Measurements from ENCODE around the gene PWWP2B. TPM values are rescaled to one million over a fixed set of nuclear protein-coding genes. Genes with fewer than 3 reads are reported as not detected.

PWWP2B gene
- total RNA-seq, 2 donors from 2014 or later, result 33.8 to 61.0 TPM

DNA sequence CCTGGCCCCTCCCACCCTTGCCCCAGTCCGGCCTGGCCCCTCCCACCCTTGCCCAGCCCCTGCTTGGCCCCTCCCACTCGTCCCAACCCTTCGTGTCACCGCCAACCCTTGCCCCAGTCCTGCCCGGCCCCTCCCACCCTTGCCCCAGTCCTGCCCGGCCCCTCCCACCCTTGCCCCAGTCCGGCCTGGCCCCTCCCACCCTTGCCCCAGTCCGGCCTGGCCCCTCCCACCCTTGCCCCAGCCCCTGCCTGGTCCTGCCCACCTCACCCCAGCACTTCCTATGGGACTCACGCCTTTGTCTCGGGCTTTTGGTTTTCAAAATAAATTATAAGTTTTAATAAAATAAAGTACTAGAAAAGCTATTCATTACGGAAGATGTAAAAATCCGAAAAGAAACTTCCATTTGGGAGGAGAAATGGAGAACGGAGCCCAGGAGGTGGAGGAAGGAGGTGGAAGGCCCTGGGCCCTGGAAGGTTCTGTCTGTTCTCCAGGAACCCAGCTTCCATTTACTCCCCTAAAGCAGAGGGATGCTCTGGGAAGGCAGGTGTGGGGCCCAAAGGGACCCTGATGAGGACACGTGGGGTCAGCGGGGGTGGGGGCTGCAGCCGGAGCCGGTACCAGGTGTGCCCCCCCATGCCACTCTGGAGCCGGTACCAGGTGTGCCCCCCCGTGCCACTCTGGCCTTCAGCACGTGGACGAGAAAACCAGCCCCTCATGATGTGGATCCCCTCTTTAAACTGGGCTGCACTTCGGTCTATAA lies 52.2 kb downstream of the PWWP2B start:
- Histone ChIP-seq H3K27me3 (no peaks in the 10 kb centered on the region), H3K4me1 (peaks cover 31% of the 10 kb centered on the region), H3K9ac (ENCODE audit: low read depth in 2 of 2, low read length in 2 of 2) (peak overlapping the region; percentile 71 to 78), H3K9me3 (no peaks in the 10 kb centered on the region), H3K4me3 (no peak overlapping the region), H3K36me3 (no peaks in the 10 kb centered on the region), H3K27ac (peak overlapping the region; percentile 24)
- DNase-seq, result peak; percentile 88
- TF ChIP-seq, protein P1, sequence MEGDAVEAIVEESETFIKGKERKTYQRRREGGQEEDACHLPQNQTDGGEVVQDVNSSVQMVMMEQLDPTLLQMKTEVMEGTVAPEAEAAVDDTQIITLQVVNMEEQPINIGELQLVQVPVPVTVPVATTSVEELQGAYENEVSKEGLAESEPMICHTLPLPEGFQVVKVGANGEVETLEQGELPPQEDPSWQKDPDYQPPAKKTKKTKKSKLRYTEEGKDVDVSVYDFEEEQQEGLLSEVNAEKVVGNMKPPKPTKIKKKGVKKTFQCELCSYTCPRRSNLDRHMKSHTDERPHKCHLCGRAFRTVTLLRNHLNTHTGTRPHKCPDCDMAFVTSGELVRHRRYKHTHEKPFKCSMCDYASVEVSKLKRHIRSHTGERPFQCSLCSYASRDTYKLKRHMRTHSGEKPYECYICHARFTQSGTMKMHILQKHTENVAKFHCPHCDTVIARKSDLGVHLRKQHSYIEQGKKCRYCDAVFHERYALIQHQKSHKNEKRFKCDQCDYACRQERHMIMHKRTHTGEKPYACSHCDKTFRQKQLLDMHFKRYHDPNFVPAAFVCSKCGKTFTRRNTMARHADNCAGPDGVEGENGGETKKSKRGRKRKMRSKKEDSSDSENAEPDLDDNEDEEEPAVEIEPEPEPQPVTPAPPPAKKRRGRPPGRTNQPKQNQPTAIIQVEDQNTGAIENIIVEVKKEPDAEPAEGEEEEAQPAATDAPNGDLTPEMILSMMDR (IDR thresholded peaks at IDR 0.05), result no peak
- intact Hi-C loops (cut with DNase I), result no loop called here

DNA sequence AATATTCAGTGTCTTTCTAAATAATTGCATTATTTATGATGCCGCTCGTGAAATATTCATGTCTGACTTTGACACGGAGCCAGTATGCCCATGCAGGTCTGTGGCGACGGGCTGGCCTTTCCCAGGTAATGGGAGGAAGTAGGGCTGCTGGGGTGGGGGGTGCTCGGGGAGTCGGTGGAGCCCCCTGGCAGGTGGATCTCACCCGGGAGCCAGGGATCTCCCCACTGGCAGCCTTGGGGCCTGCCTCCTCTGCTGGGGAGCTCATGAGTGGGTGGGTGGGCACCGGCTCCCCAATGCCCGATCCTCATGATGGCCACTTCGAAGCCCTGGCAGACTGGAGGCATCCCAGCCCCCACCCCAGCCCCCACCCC lies 52.8 kb downstream of the PWWP2B start:
- TF ChIP-seq, protein P1 (IDR thresholded peaks at IDR 0.05), result no peak
- no peak for DNase-seq
- no peaks in the 10 kb centered on the region for H3K9me3 ChIP-seq
- H3K4me1 ChIP-seq, result peaks cover 31% of the 10 kb centered on the region
- no peak overlapping the region for H3K4me3 ChIP-seq
- no peaks in the 10 kb centered on the region for H3K36me3 ChIP-seq
- no peak overlapping the region for H3K27ac ChIP-seq
- intact Hi-C loops (cut with DNase I), result no loop called here
- peak overlapping the region; percentile 71 to 78 for H3K9ac ChIP-seq (ENCODE audit: low read depth in 2 of 2, low read length in 2 of 2)
- no peaks in the 10 kb centered on the region for H3K27me3 ChIP-seq

DNA sequence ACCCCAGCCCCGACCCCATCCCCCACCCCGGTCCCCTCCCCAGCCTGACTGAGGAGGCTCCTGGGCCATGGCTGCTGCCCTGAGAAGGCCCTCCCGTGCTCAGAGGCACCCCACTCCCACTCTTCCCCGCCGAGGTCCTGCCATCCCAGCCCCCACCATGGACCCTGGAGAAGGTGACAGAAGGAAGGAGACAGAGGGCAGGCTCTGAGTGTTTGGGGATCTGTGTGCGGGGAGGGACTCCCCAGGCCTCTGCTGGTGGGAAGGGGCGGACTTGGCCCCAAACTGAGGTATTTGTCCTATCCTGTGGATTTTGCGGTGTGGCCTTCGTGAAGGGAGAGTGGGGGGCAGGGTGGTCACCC lies 53.4 kb downstream of the PWWP2B start:
- Histone ChIP-seq H3K36me3 (no peaks in the 10 kb centered on the region), H3K27ac (no peak overlapping the region), H3K27me3 (no peaks in the 10 kb centered on the region), H3K4me1 (peaks cover 36% of the 10 kb centered on the region), H3K9me3 (no peaks in the 10 kb centered on the region), H3K9ac (ENCODE audit: low read depth in 2 of 2, low read length in 2 of 2) (peak overlapping the region in 1 of 2 donors; percentile 79), H3K4me3 (no peak overlapping the region)
- TF ChIP-seq, protein P1 (IDR thresholded peaks at IDR 0.05), result no peak
- DNase-seq, result no peak
- intact Hi-C loops (cut with DNase I), result no loop called here

DNA sequence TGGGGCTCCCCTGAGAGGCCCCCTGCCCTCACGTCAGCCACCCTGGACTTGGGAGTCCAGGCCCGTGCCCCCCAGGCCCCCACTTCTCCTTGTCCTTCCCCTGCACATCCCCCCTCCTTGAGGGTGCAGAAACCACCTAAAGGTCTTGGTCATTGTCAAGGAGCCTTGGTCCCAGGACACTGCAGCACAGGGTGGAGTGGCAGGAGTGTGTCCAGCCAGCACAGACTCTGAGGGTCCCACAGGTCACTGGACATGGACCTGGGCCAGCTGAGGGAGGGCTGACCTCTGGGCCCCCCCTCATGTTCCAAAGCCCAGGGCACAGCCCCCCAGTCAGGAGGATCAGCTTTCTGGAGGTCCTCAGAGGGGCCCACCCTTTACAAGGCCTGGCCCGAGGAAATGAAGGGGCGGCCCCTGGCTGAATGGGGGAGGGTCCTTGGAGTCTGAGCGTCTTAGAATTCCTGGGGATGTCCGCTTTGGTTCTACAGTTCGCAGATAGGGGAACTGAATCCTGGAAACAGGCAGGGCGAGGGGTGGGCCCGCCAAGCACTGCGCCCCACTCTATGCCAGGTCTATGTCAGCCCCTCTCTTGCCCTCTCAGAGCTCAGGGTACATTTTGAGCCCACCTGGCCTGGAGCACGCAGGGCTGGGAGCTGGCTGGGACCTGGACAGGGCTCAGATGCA lies 54.0 kb downstream of the PWWP2B start:
- Histone ChIP-seq H3K9ac (ENCODE audit: low read depth in 2 of 2, low read length in 2 of 2) (peak overlapping the region; percentile 48 to 79), H3K4me1 (peaks cover 39% of the 10 kb centered on the region), H3K4me3 (no peak overlapping the region), H3K27ac (peak overlapping the region; percentile 16), H3K36me3 (no peaks in the 10 kb centered on the region), H3K9me3 (no peaks in the 10 kb centered on the region), H3K27me3 (no peaks in the 10 kb centered on the region)
- TF ChIP-seq, protein P1 (IDR thresholded peaks at IDR 0.05), result no peak
- DNase-seq, result no peak
- intact Hi-C loops (cut with DNase I), result no loop called here

DNA sequence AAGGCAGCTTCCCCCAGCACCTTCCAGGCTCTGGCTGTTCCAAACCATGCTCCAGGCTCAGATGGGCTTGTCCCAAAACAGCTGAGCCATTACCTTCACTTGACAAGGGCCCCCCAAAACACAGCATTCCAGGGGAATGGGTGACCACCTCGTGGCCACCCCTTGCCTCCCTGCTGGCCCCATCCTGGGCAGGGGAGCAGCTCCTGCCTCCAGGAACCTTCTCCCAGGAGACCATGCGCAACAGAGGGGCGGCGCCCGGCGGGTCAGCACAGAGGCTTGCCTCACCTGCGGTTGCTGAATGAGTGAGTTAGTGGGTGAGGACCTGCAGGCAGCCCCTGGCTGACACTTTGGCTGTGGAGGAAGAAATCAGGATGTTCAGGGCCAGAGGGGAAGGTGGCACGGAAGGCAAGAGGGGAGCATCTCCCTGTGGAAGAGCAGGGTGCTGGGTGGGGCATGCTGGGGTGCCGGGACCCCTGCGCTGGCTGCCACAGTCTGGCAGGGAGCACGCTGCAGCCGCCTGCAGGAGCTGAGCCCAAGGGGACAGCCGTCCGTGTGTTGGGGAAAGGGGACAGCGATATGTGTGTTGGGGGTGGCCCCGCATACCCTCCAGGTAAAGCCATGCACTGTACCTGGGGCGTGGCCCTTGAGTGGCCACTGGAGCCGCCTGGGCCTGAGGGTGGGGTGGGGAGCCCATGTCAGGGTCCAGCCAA lies 54.7 kb downstream of the PWWP2B start:
- Histone ChIP-seq H3K9ac (ENCODE audit: low read depth in 2 of 2, low read length in 2 of 2) (peak overlapping the region; percentile 58 to 79), H3K27ac (peak overlapping the region; percentile 16), H3K9me3 (no peaks in the 10 kb centered on the region), H3K36me3 (no peaks in the 10 kb centered on the region), H3K27me3 (no peaks in the 10 kb centered on the region), H3K4me3 (no peak overlapping the region), H3K4me1 (peaks cover 36% of the 10 kb centered on the region)
- TF ChIP-seq, protein P1 (IDR thresholded peaks at IDR 0.05), result no peak
- intact Hi-C loops (cut with DNase I), result loop anchor here (2.0 kb wide), 1 partner anchor 65 kb away; no protein-coding TSS in a partner anchor
- peak; percentile 70 for DNase-seq
